ENCODE results near the gene ODC1.

Gene ODC1

DNA sequence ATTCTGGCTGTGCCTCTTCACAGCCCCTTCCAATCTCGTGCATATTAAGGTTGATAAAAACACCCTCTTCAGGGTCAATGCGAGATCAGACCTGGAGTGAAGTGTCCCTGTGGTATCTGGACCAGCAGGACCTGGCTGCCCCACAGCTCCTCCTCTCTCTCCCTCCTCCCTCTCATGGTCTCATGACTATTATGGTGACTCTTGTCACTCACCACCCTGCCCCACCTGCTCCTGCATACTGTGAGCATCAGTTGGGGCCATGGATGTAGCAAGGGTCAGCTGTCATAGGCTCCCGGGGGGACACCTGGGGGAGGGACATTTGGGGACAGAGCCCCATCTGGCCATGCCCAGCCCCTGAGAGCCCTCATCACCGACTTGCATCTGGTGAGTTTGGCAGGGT, 50.2 kb downstream of the ODC1 start:
- DNase-seq: no peak

DNA sequence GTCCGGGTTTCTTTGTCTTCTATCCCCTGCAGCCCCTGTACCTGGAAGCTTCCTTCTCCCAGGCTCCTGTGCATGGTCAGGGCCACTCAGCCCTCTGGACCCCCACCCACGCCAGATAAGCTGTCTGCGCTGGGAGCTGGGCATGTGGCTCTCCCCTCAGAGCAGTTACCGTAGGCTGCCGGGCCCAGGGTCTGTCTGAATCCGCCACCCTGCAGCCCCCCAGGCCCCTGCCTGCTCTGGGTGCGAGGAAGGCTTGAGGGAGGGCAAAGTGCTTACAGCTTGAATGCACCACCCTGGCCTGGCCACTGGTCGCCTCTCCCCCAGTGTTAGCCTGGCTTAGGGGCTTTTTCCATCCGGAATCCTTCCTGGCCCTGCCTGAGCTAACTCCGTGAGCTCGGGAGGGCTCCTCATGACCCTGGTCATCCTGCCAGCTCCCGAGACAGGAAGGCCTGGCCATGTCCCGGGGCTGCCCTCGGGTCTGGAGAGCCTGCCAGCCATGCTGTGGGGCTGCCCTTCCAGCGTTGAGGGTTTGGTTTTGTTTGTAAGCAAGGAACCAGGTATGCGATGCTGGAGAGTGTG, 50.7 kb downstream of the ODC1 start:
- DNase-seq: no peak

DNA sequence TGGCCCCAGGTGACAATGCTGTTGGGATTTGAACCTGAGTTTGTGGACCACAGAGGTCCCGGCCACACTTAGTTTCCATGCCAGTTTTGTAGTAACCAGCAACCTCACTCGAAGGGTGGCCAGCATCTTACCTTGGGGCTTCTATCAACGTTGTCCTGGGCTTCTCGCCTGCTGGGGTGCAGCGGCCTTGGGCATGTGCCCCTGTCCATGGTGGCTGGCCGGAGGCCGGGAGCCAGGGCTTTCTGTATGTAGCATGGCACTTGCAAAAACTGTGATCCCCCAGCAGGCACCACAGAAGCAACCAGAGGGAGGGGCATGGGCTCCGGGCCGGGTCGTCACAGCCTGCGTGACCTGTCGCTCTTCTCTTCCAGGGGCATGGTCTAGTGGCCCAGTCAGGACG, 51.7 kb downstream of the ODC1 start:
- no peak for DNase-seq

DNA sequence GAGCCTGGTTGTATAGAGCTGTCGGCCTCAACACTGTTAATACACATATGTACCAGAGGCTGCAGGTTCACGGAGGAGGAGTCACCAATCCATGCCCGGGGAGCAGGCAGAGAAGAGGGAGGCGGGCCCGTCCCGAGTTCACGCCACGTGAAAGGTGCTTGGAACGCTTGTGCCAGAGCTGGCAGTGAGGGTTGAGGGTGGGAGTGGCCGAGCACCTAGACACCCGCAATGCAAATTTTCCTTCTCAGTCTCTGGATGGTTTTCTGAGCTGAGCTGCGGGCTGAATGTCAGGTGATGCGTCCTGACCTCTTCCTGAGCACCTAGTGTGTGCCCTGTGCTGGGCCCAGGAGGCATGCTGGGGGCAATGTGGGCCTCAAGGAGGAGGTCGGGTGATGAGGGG, 52.2 kb downstream of the ODC1 start:
- DNase-seq: no peak

DNA sequence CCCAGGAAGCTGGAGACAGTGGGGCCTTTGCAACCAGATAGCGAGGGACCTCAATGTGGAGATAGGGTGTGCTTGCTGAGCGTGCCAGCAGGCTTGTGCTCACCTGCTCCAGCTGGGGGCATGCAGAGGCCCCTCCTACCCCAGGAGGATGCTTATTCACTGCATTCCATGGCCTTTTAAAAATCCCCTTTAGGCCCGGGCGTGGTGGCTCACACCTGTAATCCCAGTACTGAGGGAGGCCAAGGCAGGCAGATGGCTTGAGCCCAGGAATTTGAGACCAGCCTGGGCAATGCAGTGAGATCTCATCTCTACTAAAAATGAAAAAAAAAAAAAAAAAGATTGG, 54.5 kb downstream of the ODC1 start:
- DNase-seq: no peak

DNA sequence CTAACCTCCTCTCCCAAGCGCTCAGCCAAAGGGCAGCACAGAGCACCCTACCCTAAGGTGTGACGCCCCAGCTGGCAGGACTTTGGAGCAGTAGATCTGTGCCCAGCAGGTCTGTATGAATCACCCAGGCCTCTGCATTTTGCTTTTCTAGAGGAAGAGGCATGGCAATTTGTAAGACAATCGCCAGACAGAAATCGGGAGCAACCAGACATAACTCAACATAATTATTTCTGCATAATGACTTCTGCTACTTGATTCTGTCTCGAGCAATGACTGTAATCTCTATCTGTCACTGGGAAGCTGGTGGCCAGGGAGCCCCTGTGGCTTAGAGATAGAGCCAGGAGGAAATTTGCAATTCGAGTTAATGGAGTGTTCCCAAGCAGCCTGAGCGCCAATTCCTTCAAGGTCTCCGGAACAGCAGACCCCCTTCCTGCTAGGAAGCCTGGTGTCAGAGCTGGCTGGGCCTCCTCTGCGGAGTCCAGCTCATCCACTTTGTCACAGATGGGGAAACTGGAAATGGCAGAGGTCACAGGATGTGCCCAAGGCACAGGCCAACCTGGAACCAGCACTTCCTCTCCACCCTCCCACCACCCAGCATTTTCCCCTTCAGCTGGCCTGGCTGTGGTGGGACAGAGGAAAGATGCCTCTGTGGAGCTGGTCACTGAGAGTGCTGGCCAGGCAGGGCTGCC, 55.0 kb downstream of the ODC1 start:
- no peak for DNase-seq

DNA sequence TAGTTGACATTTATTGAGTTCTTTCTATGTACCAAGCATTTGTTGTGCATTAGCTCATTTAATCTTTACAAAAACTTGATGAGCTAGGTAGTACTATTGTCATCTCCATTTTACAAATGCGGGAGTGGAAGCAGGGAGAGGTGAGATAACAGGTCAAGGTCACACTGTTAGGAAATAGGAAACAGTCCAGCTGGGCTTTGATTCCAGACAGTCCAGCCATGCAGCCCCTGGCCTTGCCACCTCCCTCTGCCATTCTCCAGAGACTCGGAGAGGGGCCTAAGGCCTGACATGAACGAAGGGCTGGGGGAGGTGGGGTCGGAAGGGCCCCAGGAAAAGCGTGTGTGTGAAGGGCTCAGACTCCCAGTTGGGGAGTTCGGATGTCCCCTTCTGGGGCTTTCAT, 55.6 kb downstream of the ODC1 start:
- no peak for DNase-seq

DNA sequence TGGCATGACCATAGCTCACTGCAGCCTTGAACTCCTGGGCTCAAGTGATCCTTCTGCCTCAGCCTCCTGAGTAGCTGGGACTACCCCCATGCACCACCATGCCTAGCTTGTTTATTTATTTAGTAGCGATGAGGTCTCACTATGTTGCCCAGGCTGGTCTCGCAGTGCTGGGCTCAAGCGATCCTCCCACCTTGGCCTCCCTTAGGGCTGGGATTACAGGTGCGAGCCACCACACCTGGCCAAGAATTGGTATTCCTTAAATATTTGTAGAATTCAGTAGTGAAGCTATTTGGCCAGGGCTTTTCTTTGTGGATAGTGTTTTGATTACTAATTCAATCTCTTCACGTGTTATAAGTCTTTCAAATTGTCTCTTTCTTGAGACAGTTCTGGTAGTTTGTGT, 56.0 kb downstream of the ODC1 start:
- DNase-seq: no peak

DNA sequence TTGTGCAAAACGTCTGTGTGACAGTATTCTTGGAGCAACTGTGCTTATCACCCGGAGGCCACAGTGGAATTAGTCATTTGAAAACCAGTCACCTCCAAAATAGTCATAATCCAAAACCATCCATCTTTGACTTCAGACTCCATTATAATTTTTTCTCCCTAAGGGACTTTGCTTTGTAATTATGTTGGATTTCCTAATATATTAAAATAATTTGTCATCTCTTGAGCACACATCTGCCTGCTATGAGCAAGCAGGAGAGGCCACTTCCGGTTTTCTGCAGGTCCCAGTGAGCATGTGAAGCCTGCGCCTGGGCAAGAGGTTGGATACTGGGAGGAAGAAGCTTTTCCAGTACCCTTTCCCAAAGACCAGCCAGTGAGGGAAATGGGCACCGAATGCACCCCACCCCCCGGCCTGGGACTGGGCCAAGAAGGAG, 57.7 kb downstream of the ODC1 start:
- DNase-seq: no peak

All from activated gamma-delta T cell treated with Interleukin-2 at 50 U/mL for 16 hours (primary cell).